SH-SY5Y (cell line): ENCODE measurements around the gene TSPAN13.

Experiments
- GATA2 ChIP-seq: IDR thresholded peaks from 2 replicates; pipeline ENCODE4 v1.6.1; 2011; ENCODE audit warnings: mild to moderate bottlenecking, low read depth, low read length
- GATA3 ChIP-seq: IDR thresholded peaks from 2 replicates; pipeline ENCODE4 v1.6.1; 2011; ENCODE audit warnings: low read depth, mild to moderate bottlenecking, low read length, moderate library complexity

GRCh38 chr7:16785846-16786245 is 32.3 kb downstream of the TSPAN13 start:
- TF ChIP-seq GATA3: no peak
- peak; percentile 66; the same call in 1 of the 2 replicates for TF ChIP-seq GATA2
